NT2/D1 (cell line): Measurements from ENCODE around the gene NTN3.

Source experiments
- DNase-seq: peaks from one replicate; pipeline ENCODE4 v3.0.0-alpha.2; 2011; ENCODE audit warnings: low read depth, low spot score
- H3K27me3 ChIP-seq: 2 replicates; pipeline ENCODE4 v1.6.0; 2011; ENCODE audit warnings: mild to moderate bottlenecking; ENCODE audit not compliant: insufficient read length, insufficient read depth
- H3K36me3 ChIP-seq: 2 replicates; pipeline ENCODE4 v1.6.1; 2011; ENCODE audit warnings: mild to moderate bottlenecking, low read length, mixed read lengths; ENCODE audit not compliant: insufficient read depth, insufficient read length
- H3K4me1 ChIP-seq: 2 replicates; pipeline ENCODE4 v1.5.1; 2011; ENCODE audit not compliant: insufficient read depth, insufficient read length
- H3K4me3 ChIP-seq: 2 replicates; pipeline ENCODE4 v1.5.1; 2011; ENCODE audit warnings: low read depth; ENCODE audit not compliant: insufficient read length
- H3K9ac ChIP-seq: 2 replicates; pipeline ENCODE4 v1.6.0; 2011; ENCODE audit warnings: low read depth; ENCODE audit not compliant: insufficient read length
- H3K9me3 ChIP-seq: 2 replicates; pipeline ENCODE4 v1.5.1; 2011; ENCODE audit warnings: mild to moderate bottlenecking, low read length; ENCODE audit not compliant: insufficient read depth
- SUZ12 ChIP-seq: IDR thresholded peaks from 2 replicates; pipeline ENCODE4 v1.6.1; 2011; ENCODE audit not compliant: insufficient read length, insufficient read depth; ENCODE audit errors: extremely low read depth
- YY1 ChIP-seq: IDR thresholded peaks from 2 replicates; pipeline ENCODE4 v1.6.1; 2011; ENCODE audit not compliant: insufficient read length, insufficient read depth
- ZNF274 ChIP-seq: IDR thresholded peaks from 2 replicates; pipeline ENCODE4 v1.6.1; 2011; ENCODE audit warnings: mild to moderate bottlenecking, low read depth, low read length

Gene NTN3

DNA sequence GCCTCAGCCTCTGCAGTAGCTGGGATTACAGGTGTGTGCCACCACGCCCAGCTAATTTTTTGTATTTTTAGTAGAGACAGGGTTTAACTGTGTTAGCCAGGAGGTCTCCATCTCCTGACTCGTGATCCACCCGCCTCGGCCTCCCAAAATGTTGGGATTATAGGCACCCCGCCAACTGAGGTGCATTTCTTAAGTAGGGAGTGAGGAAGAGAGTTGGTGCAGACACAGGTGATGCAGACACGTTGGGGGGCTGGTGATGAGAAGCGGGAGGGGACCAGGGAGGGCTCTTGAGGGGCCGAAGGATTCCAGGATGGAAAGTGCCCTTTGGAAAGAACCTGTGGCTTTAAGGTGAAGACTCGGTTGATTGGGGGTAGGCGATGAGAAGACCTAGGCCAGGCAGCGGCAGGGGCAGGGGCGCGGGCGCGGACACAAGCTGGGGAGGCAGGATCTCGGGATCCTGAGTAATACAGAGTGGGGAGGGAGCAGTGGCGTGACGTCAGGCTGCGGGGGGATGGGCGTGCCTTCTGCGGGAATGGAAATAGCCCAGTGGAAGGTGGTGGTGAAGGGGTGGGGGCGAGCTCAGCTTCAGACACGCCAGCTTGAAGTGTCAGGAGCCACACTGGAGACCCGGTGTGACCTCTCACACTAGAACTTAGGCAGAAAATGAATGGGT lies 40.2 kb downstream of the NTN3 start:
- TF ChIP-seq ZNF274 (no peak), SUZ12 (no peak), YY1 (no peak)
- peaks cover 8% of the 10 kb centered on the region for H3K36me3 ChIP-seq
- DNase-seq = no peak
- peak overlapping the region; percentile 2 for H3K4me3 ChIP-seq
- peak overlapping the region; percentile 16 for H3K9ac ChIP-seq
- H3K27me3 ChIP-seq = no peaks in the 10 kb centered on the region
- peaks cover 31% of the 10 kb centered on the region for H3K4me1 ChIP-seq
- H3K9me3 ChIP-seq = no peaks in the 10 kb centered on the region

DNA sequence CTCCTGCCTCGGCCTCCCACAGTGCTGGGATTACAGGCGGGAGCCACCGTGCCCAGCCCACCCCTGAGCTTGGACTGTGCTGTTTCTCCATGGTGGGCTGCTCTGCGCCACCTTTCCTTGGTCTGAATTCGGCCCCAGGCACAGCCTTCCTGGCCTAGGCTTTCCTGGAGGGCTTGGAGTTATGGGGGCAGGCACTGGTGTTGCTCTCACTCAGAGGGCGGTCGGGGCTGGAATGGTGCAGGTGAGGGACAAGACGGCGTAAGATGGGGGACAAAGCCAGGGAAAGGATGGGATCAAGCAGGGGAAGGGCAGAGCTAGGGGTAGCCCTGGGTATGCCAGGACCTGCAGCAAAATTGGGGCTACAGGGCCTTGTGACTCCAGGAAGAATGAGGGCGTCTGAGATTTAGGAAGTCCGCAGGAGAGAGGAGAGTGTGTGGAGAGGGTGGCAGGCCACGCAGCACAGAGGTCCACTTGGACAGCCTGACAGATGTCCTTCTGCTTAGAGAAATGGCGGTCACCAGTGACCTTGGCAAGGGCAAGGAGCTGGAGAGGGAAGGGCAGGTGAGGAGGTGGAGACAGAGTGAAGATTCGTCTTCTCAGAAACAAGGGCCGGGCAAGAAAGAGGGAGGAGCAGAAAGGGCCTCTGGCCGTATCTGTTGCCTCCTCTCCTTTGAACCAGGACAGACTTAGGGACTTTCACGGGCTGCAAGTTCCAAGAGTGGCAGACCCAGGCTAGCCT lies 41.1 kb downstream of the NTN3 start:
- no peak for DNase-seq
- H3K36me3 ChIP-seq = peaks cover 17% of the 10 kb centered on the region
- TF ChIP-seq ZNF274 (no peak), SUZ12 (no peak), YY1 (no peak)
- no peaks in the 10 kb centered on the region for H3K27me3 ChIP-seq
- no peak overlapping the region for H3K4me3 ChIP-seq
- peaks cover 31% of the 10 kb centered on the region for H3K4me1 ChIP-seq
- H3K9me3 ChIP-seq = no peaks in the 10 kb centered on the region
- H3K9ac ChIP-seq = peak overlapping the region; percentile 90

DNA sequence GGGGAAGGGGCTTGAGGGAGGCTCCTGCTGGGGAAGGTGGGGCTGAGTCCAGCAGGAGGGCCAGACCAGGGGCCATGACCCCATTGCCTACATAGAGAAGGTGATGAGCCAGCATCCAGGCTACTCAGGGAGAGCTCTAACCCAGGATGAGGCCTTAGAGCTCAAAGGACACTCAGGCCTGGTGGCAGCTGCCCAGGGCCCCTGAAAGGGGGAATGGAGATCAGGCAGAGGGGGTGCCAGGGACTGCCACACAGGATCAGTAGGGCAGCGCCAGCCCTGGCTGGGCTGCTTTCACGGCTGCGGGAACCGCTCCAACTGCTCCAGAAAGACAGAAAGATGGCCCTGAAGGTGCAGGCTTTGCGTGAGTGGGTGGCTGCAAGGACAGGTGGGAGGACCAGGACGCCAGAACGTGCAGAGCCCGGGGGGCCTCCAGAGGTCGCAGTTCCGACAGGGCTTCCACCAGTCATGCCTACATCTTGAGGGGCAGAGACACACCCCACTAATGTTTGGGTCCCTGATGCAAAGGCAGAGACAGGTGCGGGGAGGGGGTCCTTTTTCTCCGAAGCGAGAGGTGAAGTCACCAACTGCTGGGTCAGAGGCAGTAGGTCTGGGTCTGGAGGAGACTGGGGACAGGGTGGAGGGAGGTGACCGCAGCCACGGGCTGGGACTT lies 41.8 kb downstream of the NTN3 start:
- no peaks in the 10 kb centered on the region for H3K27me3 ChIP-seq
- peak overlapping the region; percentile 91 for H3K4me3 ChIP-seq
- H3K36me3 ChIP-seq = peaks cover 19% of the 10 kb centered on the region
- H3K9me3 ChIP-seq = no peaks in the 10 kb centered on the region
- H3K9ac ChIP-seq = peak overlapping the region; percentile 90
- DNase-seq = no peak
- TF ChIP-seq YY1 = no peak
- TF ChIP-seq ZNF274 = no peak
- TF ChIP-seq SUZ12 = no peak
- H3K4me1 ChIP-seq = peaks cover 31% of the 10 kb centered on the region

DNA sequence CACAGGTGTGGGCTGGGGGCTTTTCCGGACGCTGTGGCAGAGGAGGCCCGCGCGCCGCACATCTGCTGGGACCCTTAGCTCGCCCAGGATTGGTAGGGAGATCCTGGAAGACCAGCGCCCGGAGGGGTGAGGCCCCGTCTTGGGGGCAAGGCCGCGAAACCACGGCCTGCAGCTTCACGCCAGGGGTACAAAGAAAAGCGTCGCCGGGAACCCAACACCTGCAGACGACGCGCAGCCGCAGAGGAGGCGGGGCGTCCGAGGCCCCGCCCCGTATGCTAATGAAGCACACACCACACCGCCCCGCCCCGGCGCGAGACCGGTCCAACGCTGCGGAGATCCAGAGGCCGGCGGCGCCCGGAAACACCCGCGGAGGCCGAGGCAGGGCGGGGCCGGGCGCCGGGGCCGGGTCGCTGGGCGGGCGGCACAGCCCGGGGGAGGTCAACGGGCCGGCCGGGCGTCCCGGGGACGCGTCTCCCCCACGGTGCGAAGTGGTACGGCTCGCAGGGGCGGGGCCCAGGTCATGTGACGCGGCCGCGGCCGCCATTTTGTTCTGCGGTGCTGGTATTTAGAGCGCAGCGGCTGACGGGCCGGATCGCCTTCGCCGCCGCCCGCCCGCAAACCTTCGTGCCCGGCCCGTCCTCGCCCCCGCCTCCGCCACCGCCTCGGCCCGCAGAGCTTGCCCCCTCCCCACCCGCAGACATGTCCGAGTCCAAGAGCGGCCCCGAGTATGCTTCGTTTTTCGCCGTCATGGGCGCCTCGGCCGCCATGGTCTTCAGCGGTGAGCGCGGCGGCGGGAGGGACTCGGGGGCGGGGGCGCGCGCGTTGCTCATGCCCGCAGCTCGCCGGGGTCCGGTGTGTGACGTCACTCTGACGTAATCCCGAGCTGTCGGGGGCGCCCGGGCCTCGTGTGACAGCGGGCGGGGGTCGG lies 42.6 kb downstream of the NTN3 start, which contains the start of gene ATP6V0C:
TSS of gene ATP6V0C (plus strand) at position 548 of the 928 bp plus-strand sequence. CDS start at position 700, 152 bp downstream.
- H3K9ac ChIP-seq = peak within 1 kb of the TSS; percentile 96
- DNase-seq = peak; percentile 84

DNA sequence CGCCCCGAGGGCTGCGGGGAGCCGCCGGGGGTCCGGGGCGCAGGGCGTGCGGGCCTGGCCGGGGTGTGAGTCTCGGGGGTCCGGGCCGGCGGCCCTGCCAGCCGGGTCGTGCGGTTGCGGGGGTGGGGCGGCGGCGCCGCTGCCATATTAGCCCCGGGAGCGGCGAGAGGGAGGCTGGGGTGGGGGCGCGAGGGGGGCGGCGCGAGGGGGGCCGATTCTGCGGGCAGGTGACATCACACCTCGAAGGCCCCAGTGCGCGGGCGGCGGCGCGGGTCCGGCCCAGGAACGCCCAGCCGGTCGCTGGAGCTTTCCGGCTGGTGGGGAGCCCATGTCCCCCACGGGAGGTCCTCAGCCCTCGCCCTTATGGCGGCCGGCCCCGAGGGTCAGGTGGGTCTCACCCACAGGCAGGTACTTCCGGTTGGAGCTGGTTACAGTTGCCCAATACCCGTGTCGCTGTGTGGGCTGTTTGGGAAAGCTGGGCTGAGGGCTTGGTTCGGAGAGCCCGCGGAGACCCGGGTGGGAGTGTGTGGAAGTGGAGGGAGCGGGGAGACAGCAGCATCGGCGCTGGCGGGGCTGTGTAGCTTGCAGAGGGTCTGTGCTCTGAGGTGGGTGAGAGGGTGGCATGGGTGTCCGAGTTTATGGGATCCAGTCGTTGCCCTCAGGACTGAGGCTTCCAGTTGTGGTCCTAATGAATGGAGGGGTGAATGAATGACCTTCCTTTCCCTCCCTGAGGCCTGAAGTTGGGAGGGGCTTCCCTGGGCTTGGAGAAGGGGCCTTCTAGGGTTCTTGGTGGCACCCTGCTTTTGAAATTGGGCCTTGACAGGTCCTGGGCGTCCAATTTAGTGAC lies 43.5 kb downstream of the NTN3 start:
- DNase-seq = no peak
- peaks cover 31% of the 10 kb centered on the region for H3K4me1 ChIP-seq
- H3K4me3 ChIP-seq = peak overlapping the region; percentile 91
- no peaks in the 10 kb centered on the region for H3K27me3 ChIP-seq
- peak overlapping the region; percentile 96 for H3K9ac ChIP-seq
- peaks cover 34% of the 10 kb centered on the region for H3K36me3 ChIP-seq
- TF ChIP-seq YY1 (no peak), SUZ12 (no peak), ZNF274 (no peak)
- no peaks in the 10 kb centered on the region for H3K9me3 ChIP-seq

More for the DNA sequence above, 42.6 kb downstream of the NTN3 start, which contains the start of gene ATP6V0C:
- Histone ChIP-seq H3K9me3 (no peaks in the 10 kb centered on the region), H3K36me3 (peaks cover 26% of the 10 kb centered on the region), H3K4me3 (peak within 1 kb of the TSS; percentile 91), H3K27me3 (no peaks in the 10 kb centered on the region), H3K4me1 (peaks cover 31% of the 10 kb centered on the region)
- TF ChIP-seq ZNF274 (no peak), YY1 (peak; percentile 83)
